Esophagus muscularis mucosa (tissue), 4 donors: ENCODE results near the gene CSK. TPM values are rescaled to one million over a fixed set of nuclear protein-coding genes. Genes with fewer than 3 reads are reported as not detected.
A peak's percentile ranks its signal among the peaks of the same experiment; 100 is the strongest.

ENCODE experiments used
- DNase-seq: peaks from one replicate; pipeline ENCODE4 v3.0.0-alpha.2; 2017; ENCODE audit errors: extremely low spot score
- H3K27ac ChIP-seq, 4 donors: fragments of 200-600 bp; sonication (generic); replicated peaks in 1 of 4; 1 replicate in 3 of 4; 2 replicates in 1 of 4; pipeline ENCODE4 v1.5.1; 2016 to 2019; ENCODE audit warnings: mild to moderate bottlenecking in 1 of 4
- H3K27me3 ChIP-seq, 4 donors: fragments of 200-600 bp; sonication (generic); one replicate each; pipeline versions ENCODE4 v1.5.1 to v1.6.0; 2016 to 2019
- H3K36me3 ChIP-seq, 4 donors: fragments of 200-600 bp; sonication (generic); one replicate each; pipeline ENCODE4 v1.5.1; 2016 to 2019
- H3K4me1 ChIP-seq, 4 donors: fragments of 200-600 bp; sonication (generic); one replicate each; pipeline ENCODE4 v1.5.1; 2016 to 2019
- H3K4me3 ChIP-seq, 4 donors: fragments of 200-600 bp; sonication (generic); 1 replicate in 2 of 4; 2 replicates in 2 of 4; pipeline ENCODE4 v1.5.1; 2016 to 2019; ENCODE audit warnings: mild to moderate bottlenecking in 4 of 4, moderate library complexity in 1 of 4
- H3K9me3 ChIP-seq, 4 donors: fragments of 200-600 bp; sonication (generic); 1 replicate in 3 of 4; 2 replicates in 1 of 4; pipeline ENCODE4 v1.5.1; 2016 to 2019
- EP300 ChIP-seq: sonication (generic); formaldehyde crosslinking; IDR thresholded peaks from one replicate; pipeline ENCODE4 v1.6.1; 2017; ENCODE audit warnings: antibody characterized with exemption
- POLR2A ChIP-seq: fragments of 450-650 bp; IDR thresholded peaks from one replicate; pipeline ENCODE4 v1.6.1; 2017; ENCODE audit warnings: antibody characterized with exemption, moderate library complexity, mild to moderate bottlenecking, low read depth
- POLR2AphosphoS5 ChIP-seq, 2 donors: sonication (generic); formaldehyde crosslinking; IDR thresholded peaks; one replicate each; pipeline ENCODE4 v1.6.1; 2017; ENCODE audit warnings: antibody characterized with exemption in 2 of 2
- WGBS: methylation state at CpG from one replicate; pipeline ENCODE4 v1.1.5; 2018; 5-methylcytosine and 5-hydroxymethylcytosine counted together
- intact Hi-C: fragments of 100-400 bp; cut with DNase I; formaldehyde crosslinking; loops from one replicate; pipeline ENCODE4 v1.15.1; 2023
- total RNA-seq, 4 donors: library from RNA; depleted of rRNA; stranded (reverse); fragments of >200 nt; gene quantifications; one replicate each; pipeline versions ENCODE4 v1.1.0 to v1.2.1, GENCODE V29; 2016
- TF ChIP-seq, protein P1 (sequence below), 3 experiments: fragments of 200-600 bp in 2 of 3; fragments of 450-650 bp in 1 of 3; sonication (generic) in 2 of 3; IDR thresholded peaks; one replicate each; pipeline ENCODE4 v1.5.1; 2017 to 2019; ENCODE audit warnings: antibody characterized with exemption in 3 of 3, mild to moderate bottlenecking in 2 of 3, moderate library complexity in 1 of 3

The CSK gene
- total RNA-seq, 4 donors from 2014 or later = 14.0 to 28.7 (median 21.9) TPM

DNA sequence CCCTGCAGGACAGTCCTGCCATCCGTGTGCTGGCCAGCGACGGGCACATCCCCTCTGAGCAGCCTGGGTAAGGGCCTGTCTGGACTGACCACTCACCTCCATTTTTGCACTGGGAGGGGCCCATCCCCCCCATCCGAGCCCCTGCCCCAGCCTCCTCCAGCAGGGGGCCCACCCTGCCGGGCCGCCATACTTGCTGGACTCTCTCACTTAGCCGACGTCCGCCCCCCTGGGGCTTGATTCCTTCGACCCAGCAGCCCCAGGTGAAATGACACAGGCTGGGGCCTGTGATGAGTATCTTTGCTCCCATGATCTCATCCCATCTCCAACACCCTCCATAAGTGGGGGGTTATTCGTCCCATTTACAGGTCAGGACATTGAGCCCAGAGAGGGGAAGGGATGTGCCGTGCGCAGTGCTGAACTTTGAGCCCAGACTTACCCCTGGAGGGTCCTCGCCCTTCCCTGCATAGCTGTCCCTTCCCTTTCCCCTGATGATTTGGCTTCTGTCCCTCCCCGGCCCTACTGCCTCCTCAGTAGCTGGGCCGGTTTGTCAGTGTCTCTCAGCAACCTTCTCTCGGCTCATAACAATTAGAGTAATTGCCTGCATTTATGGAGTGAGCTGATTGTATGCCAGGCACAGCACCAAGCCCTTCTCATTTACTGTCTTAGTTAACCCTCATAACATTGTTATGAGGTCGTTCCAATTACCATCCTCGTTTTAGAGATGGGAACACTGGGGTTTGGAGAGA, 34.9 kb downstream of the CSK start:
- H3K4me3 ChIP-seq = no peak overlapping the region
- no peak for DNase-seq
- no peak for TF ChIP-seq POLR2A
- TF ChIP-seq POLR2AphosphoS5 (IDR thresholded peaks at IDR 0.05) = no peak
- TF ChIP-seq EP300 = no peak
- TF ChIP-seq, protein P1, sequence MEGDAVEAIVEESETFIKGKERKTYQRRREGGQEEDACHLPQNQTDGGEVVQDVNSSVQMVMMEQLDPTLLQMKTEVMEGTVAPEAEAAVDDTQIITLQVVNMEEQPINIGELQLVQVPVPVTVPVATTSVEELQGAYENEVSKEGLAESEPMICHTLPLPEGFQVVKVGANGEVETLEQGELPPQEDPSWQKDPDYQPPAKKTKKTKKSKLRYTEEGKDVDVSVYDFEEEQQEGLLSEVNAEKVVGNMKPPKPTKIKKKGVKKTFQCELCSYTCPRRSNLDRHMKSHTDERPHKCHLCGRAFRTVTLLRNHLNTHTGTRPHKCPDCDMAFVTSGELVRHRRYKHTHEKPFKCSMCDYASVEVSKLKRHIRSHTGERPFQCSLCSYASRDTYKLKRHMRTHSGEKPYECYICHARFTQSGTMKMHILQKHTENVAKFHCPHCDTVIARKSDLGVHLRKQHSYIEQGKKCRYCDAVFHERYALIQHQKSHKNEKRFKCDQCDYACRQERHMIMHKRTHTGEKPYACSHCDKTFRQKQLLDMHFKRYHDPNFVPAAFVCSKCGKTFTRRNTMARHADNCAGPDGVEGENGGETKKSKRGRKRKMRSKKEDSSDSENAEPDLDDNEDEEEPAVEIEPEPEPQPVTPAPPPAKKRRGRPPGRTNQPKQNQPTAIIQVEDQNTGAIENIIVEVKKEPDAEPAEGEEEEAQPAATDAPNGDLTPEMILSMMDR (IDR thresholded peaks at IDR 0.05) = no peak
- peaks cover 15 to 50% (median 43%) of the 10 kb centered on the region in 4 donors for H3K4me1 ChIP-seq
- 54% methylated on average over 12 of the region's 19 CpGs for WGBS
- intact Hi-C loops = no loop called here
- H3K27me3 ChIP-seq = no peaks in the 10 kb centered on the region
- no peaks in the 10 kb centered on the region for H3K36me3 ChIP-seq
- no peaks in the 10 kb centered on the region for H3K9me3 ChIP-seq
- peak overlapping the region; percentile 44 to 64 (median 58) for H3K27ac ChIP-seq

DNA sequence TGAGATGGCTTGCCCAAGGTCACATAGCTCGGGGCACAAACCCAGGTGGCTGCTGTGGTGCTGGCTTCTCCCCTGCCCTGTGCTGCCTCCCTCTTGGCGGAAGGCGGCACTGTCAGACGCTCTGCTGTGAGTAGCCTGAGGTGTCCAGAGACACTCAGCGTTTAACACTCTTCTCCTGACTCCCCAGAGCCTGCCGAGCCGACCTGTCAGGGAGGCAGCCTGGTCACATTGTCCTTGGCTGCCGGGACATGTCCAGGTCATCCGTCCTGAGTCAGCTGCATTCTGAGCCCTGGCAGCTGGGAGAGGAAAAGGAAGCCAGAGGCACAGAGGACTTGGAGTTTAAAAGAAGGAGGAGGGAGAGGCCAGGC, 35.5 kb downstream of the CSK start:
- Histone ChIP-seq H3K36me3 (no peaks in the 10 kb centered on the region), H3K27ac (peak overlapping the region; percentile 44 to 64 (median 58)), H3K4me3 (no peak overlapping the region), H3K9me3 (no peaks in the 10 kb centered on the region), H3K27me3 (no peaks in the 10 kb centered on the region), H3K4me1 (peaks cover 15 to 49% (median 43%) of the 10 kb centered on the region in 4 donors)
- 15% methylated on average over 2 of the region's 9 CpGs for WGBS
- no peak for DNase-seq
- TF ChIP-seq, protein P1 (IDR thresholded peaks at IDR 0.05) = peak; percentile 31 to 57 (median 54)
- TF ChIP-seq EP300 = no peak
- no peak for TF ChIP-seq POLR2A
- peak in 1 of 2 donors; percentile 24 for TF ChIP-seq POLR2AphosphoS5 (IDR thresholded peaks at IDR 0.05)
- intact Hi-C loops = no loop called here

DNA sequence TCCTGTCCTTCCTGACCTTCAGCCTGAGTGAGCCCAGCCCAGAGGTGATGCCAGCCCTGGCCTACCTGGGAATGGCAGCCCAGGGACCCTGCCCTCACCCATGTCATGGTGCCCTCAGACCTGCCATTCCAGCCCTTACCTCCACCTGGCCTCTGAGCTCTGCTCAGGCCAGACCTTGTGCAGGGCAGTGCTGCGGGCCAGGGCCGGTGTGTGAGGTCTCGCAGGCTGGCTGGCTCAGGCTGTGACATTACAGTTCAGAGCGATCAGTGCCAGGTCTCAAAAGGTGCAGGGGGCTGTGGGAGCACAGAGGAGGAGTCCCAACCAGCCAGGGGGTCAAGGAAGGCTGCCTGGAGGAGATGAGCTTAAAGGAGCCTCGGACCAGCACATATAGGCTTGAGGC, 38.2 kb downstream of the CSK start:
- H3K27me3 ChIP-seq = peaks cover 0 to 2% (median 0%) of the 10 kb centered on the region in 4 donors
- no peak for TF ChIP-seq EP300
- TF ChIP-seq, protein P1 (IDR thresholded peaks at IDR 0.05) = no peak
- no peak for TF ChIP-seq POLR2AphosphoS5 (IDR thresholded peaks at IDR 0.05)
- TF ChIP-seq POLR2A = no peak
- no peaks in the 10 kb centered on the region for H3K36me3 ChIP-seq
- peaks cover 13 to 38% (median 33%) of the 10 kb centered on the region in 4 donors for H3K4me1 ChIP-seq
- intact Hi-C loops = no loop called here
- H3K27ac ChIP-seq = no peak overlapping the region
- DNase-seq = no peak
- 81% methylated on average over 2 of the region's 5 CpGs for WGBS
- H3K4me3 ChIP-seq = no peak overlapping the region
- H3K9me3 ChIP-seq = no peaks in the 10 kb centered on the region

DNA sequence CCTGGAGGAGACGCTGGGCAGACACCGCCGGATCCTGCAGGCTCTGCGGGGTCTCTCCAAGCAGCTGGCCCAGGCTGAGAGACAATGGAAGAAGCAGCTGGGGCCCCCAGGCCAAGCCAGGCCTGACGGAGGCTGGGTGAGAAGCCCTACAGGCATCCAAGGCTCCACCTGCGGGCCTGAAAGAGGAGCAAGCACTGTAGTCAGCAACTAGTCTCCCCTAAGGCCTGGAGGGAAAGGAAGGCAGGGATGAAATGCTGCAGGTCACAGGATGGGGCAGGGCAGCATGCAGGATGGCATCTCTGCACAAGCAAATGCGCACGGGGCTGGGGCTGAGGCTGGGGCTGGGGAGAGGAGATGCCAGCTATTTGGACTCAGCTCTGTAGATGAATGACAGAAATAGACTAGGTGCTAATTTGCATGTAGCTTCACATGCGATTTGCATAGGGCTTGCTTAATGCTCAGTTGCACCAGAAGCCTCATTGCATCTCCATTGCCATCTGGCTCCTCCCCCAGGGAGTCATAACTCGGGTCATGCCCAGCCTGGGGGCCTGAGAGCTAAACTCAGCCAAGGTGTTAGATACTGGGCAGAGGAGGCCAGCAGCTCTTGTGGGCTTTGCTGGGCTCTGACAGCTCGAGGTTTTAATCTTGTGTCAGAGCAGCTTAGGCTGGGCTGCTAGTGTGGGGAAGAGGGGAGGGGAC, 39.4 kb downstream of the CSK start:
- Histone ChIP-seq H3K36me3 (no peaks in the 10 kb centered on the region), H3K4me1 (peaks cover 12 to 30% (median 23%) of the 10 kb centered on the region in 4 donors), H3K4me3 (no peak overlapping the region), H3K27me3 (peaks cover 0 to 14% (median under 1%) of the 10 kb centered on the region in 4 donors), H3K9me3 (no peaks in the 10 kb centered on the region), H3K27ac (no peak overlapping the region)
- no peak for TF ChIP-seq POLR2AphosphoS5 (IDR thresholded peaks at IDR 0.05)
- TF ChIP-seq POLR2A = no peak
- TF ChIP-seq, protein P1 (IDR thresholded peaks at IDR 0.05) = no peak
- TF ChIP-seq EP300 = no peak
- intact Hi-C loops = no loop called here
- 66% methylated on average over 5 of the region's 11 CpGs for WGBS
- no peak for DNase-seq
